ENCODE measurements around the gene SCN7A. TPM values are rescaled to one million over a fixed set of nuclear protein-coding genes. Genes with fewer than 3 reads are reported as not detected.

SCN7A gene
- polyA plus RNA-seq, 1 donor (not counting 4 experiments of a cell fraction or from before 2014, with no cell fraction given) = not detected

DNA sequence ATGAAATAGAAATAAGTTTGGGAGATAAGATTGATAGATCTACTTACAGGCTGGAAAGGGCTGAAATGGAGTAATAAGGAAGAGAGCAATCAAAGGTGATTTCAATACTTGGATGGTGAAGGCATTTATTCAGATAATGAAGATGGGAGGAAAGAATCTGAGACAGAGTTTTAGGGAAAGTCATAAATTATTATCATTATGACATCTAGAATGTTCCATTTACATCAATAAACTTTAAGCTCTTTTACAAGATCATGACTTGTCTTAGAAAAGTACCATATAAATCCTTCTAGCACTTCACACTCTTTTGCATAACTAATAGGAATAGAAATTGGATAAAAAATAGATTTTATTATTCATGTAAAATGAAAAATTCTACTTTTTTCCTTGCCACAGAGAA is 120.5 kb downstream of the SCN7A start:
- dilution Hi-C loops (cut with MboI; ENCODE audit: extremely low pct_ligation_motif_present, low sequenced_read_pairs) = no loop called here
- Histone ChIP-seq H2AFZ (ENCODE audit: control insufficient read depth, low read length) (no peak overlapping the region), H3K9me3 (ENCODE audit: control insufficient read depth, low read depth, low read length) (no peaks in the 10 kb centered on the region), H3K4me3 (ENCODE audit: control insufficient read depth in 2 of 3, extremely low read depth in 1 of 3, insufficient read depth in 2 of 3, low read depth in 1 of 3, low read length in 3 of 3) (no peak overlapping the region), H3K4me1 (ENCODE audit: control insufficient read depth, extremely low read depth, insufficient read depth, low read length) (peaks cover 6% of the 10 kb centered on the region), H3K27me3 (ENCODE audit: control insufficient read depth, extremely low read depth, insufficient read depth, low read length) (peaks cover 26% of the 10 kb centered on the region), H3K36me3 (ENCODE audit: control insufficient read depth in 2 of 2, extremely low read depth in 1 of 2, insufficient read depth in 2 of 2, low read length in 2 of 2) (no peaks in the 10 kb centered on the region), H3K79me2 (ENCODE audit: control insufficient read depth, insufficient read depth, low read length) (no peaks in the 10 kb centered on the region), H3K27ac (ENCODE audit: control insufficient read depth, insufficient read depth, low read length) (no peak overlapping the region), H3K4me2 (ENCODE audit: control insufficient read depth, extremely low read depth, insufficient read depth, low read depth, low read length) (no peak overlapping the region), H4K20me1 (ENCODE audit: control insufficient read depth, extremely low read depth, insufficient read depth, low read length) (no peaks in the 10 kb centered on the region), H3K9me1 (ENCODE audit: control insufficient read depth, extremely low read depth, insufficient read depth, low read length) (no peaks in the 10 kb centered on the region), H3K9ac (ENCODE audit: control insufficient read depth, extremely low read depth, insufficient read depth, low read length) (no peak overlapping the region)
- DNase-seq (ENCODE audit: low read depth, low spot score) (no peak), FAIRE-seq (no peak)
- TF ChIP-seq, protein P1, sequence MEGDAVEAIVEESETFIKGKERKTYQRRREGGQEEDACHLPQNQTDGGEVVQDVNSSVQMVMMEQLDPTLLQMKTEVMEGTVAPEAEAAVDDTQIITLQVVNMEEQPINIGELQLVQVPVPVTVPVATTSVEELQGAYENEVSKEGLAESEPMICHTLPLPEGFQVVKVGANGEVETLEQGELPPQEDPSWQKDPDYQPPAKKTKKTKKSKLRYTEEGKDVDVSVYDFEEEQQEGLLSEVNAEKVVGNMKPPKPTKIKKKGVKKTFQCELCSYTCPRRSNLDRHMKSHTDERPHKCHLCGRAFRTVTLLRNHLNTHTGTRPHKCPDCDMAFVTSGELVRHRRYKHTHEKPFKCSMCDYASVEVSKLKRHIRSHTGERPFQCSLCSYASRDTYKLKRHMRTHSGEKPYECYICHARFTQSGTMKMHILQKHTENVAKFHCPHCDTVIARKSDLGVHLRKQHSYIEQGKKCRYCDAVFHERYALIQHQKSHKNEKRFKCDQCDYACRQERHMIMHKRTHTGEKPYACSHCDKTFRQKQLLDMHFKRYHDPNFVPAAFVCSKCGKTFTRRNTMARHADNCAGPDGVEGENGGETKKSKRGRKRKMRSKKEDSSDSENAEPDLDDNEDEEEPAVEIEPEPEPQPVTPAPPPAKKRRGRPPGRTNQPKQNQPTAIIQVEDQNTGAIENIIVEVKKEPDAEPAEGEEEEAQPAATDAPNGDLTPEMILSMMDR (optimal IDR thresholded peaks at IDR 0.05 in 1 of 3, IDR thresholded peaks at IDR 0.05 in 1 of 3, conservative IDR thresholded peaks at IDR 0.05 in 1 of 3; ENCODE audit: extremely low read depth in 1 of 3, insufficient read depth in 2 of 3, low read length in 3 of 3) = no peak
- no peak for TF ChIP-seq EZH2 (IDR thresholded peaks at IDR 0.05; ENCODE audit: low read length)

DNA sequence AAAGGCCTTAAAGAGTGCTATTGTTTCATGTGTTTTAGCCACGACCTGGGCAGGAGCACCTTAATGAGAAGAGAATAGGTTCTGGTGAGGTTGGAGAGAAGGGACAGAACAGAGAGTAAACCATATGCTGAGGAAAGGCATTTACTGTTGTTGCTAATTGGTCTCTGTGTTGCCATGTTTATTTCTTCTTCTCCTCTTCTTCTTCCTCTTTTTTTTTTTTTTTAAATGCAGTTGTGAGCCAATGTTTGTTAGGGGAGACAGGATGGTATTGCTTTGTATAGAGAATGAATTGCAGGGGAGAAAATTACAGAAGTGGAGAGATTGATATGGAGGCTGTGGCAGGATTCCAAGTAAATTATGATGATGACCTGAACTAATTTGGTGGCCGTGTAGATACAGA is 120.9 kb downstream of the SCN7A start:
- Histone ChIP-seq H3K9me1 (ENCODE audit: control insufficient read depth, extremely low read depth, insufficient read depth, low read length) (no peaks in the 10 kb centered on the region), H3K4me3 (ENCODE audit: control insufficient read depth in 2 of 3, extremely low read depth in 1 of 3, insufficient read depth in 2 of 3, low read depth in 1 of 3, low read length in 3 of 3) (no peak overlapping the region), H3K36me3 (ENCODE audit: control insufficient read depth in 2 of 2, extremely low read depth in 1 of 2, insufficient read depth in 2 of 2, low read length in 2 of 2) (no peaks in the 10 kb centered on the region), H3K9ac (ENCODE audit: control insufficient read depth, extremely low read depth, insufficient read depth, low read length) (no peak overlapping the region), H2AFZ (ENCODE audit: control insufficient read depth, low read length) (no peak overlapping the region), H3K4me2 (ENCODE audit: control insufficient read depth, extremely low read depth, insufficient read depth, low read depth, low read length) (no peak overlapping the region), H3K27ac (ENCODE audit: control insufficient read depth, insufficient read depth, low read length) (no peak overlapping the region), H3K27me3 (ENCODE audit: control insufficient read depth, extremely low read depth, insufficient read depth, low read length) (peaks cover 26% of the 10 kb centered on the region), H3K9me3 (ENCODE audit: control insufficient read depth, low read depth, low read length) (no peaks in the 10 kb centered on the region), H4K20me1 (ENCODE audit: control insufficient read depth, extremely low read depth, insufficient read depth, low read length) (no peaks in the 10 kb centered on the region), H3K4me1 (ENCODE audit: control insufficient read depth, extremely low read depth, insufficient read depth, low read length) (peaks cover 6% of the 10 kb centered on the region), H3K79me2 (ENCODE audit: control insufficient read depth, insufficient read depth, low read length) (no peaks in the 10 kb centered on the region)
- TF ChIP-seq, protein P1 (optimal IDR thresholded peaks at IDR 0.05 in 1 of 3, IDR thresholded peaks at IDR 0.05 in 1 of 3, conservative IDR thresholded peaks at IDR 0.05 in 1 of 3; ENCODE audit: extremely low read depth in 1 of 3, insufficient read depth in 2 of 3, low read length in 3 of 3) = no peak
- TF ChIP-seq EZH2 (IDR thresholded peaks at IDR 0.05; ENCODE audit: low read length) = no peak
- dilution Hi-C loops (cut with MboI; ENCODE audit: extremely low pct_ligation_motif_present, low sequenced_read_pairs) = no loop called here
- FAIRE-seq = no peak
- no peak for DNase-seq (ENCODE audit: low read depth, low spot score)
